GM23338 (cell line): ENCODE results near the gene MAD2L2. TPM values are rescaled to one million over a fixed set of nuclear protein-coding genes. Genes with fewer than 3 reads are reported as not detected.

Source experiments
- POLR2AphosphoS5 ChIP-seq: IDR thresholded peaks from 2 replicates; pipeline ENCODE4 v1.6.1; 2016; ENCODE audit warnings: antibody characterized with exemption, low read depth
- REST ChIP-seq: IDR thresholded peaks from one replicate; pipeline ENCODE4 v1.6.1; 2018; ENCODE audit warnings: antibody characterized with exemption; ENCODE audit not compliant: unreplicated experiment
- ZNF114 ChIP-seq: fragments of 250-450 bp; sonication (Bioruptor Pico); IDR thresholded peaks from 2 replicates; pipeline ENCODE4 v1.5.0; 2020; ENCODE audit warnings: mild to moderate bottlenecking, moderate library complexity
- ZNF331 ChIP-seq: fragments of 250-450 bp; sonication (Bioruptor Pico); IDR thresholded peaks from 2 replicates; pipeline ENCODE4 v1.5.0; 2020; ENCODE audit warnings: low read depth, mild to moderate bottlenecking, moderate library complexity
- ZNF462 ChIP-seq: fragments of 250-450 bp; sonication (Bioruptor Pico); IDR thresholded peaks from 2 replicates; pipeline ENCODE4 v1.5.0; 2020; ENCODE audit warnings: mild to moderate bottlenecking, moderate library complexity
- polyA plus RNA-seq: library from polyadenylated mRNA; unstranded; fragments of >200 nt; fragmentation: Nextera tagmentation; extraction: Ambion mirVana; gene quantifications from 2 replicates; pipeline ENCODE4 v1.2.1, GENCODE V29; 2016
- total RNA-seq: library from RNA; depleted of rRNA; stranded (reverse); fragments of >200 nt; shearing (Covaris generic); gene quantifications from 2 replicates; pipeline ENCODE4 v1.2.3, GENCODE V29; 2014
- TF ChIP-seq, protein P1 (sequence below), 2 experiments: fragments of 200-600 bp in 1 of 2; sonication (generic) in 1 of 2; conservative IDR thresholded peaks; 2 replicates each; pipeline versions ENCODE4 v1.5.1 to v1.6.1; 2016 to 2017; ENCODE audit warnings: antibody characterized with exemption in 2 of 2, low read depth in 2 of 2, mild to moderate bottlenecking in 2 of 2, moderate library complexity in 1 of 2

The MAD2L2 gene
- total and polyA plus RNA-seq, 2 experiments from 2014 or later = 498 to 552 TPM

DNA sequence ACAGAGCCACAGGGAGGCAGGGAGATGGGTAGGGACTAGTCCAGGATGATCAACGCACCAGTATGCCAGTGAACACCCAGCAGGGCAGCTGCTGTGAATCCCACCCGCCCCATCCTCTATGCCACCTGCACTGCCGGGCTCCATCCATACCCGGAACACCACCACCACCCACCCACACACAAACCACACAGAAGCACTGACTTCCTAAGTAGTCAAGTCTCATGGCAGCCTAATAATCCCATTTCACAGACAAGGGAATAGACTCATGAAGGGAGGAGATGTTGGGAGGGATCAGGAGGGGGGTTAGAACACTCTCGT, 16.9 kb upstream of the MAD2L2 start (continued):
- no peak for TF ChIP-seq ZNF462 (CRISPR knock-in tag)
- no peak for TF ChIP-seq ZNF114 (CRISPR knock-in tag)
- no peak for TF ChIP-seq POLR2AphosphoS5
- no peak for TF ChIP-seq ZNF331 (CRISPR knock-in tag)
- TF ChIP-seq, protein P1, sequence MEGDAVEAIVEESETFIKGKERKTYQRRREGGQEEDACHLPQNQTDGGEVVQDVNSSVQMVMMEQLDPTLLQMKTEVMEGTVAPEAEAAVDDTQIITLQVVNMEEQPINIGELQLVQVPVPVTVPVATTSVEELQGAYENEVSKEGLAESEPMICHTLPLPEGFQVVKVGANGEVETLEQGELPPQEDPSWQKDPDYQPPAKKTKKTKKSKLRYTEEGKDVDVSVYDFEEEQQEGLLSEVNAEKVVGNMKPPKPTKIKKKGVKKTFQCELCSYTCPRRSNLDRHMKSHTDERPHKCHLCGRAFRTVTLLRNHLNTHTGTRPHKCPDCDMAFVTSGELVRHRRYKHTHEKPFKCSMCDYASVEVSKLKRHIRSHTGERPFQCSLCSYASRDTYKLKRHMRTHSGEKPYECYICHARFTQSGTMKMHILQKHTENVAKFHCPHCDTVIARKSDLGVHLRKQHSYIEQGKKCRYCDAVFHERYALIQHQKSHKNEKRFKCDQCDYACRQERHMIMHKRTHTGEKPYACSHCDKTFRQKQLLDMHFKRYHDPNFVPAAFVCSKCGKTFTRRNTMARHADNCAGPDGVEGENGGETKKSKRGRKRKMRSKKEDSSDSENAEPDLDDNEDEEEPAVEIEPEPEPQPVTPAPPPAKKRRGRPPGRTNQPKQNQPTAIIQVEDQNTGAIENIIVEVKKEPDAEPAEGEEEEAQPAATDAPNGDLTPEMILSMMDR (conservative IDR thresholded peaks at IDR 0.05; ENCODE audit: low read depth in 2 of 2) = no peak
- no peak for TF ChIP-seq REST
